ENCODE results near the gene PRR20G. TPM values are rescaled to one million over a fixed set of nuclear protein-coding genes. Genes with fewer than 3 reads are reported as not detected.

The PRR20G gene
- total RNA-seq, 2 experiments from 2014 or later = not detected

GRCh38 chr3:127261925-127262324 is 25.9 kb downstream of the PRR20G start:
- peaks cover 6% of the 10 kb centered on the region for H3K27me3 Mint-ChIP-seq
- no peak for DNase-seq
- no peak overlapping the region for H3K4me3 Mint-ChIP-seq
- H3K9me3 Mint-ChIP-seq = no peaks in the 10 kb centered on the region
- no peaks in the 10 kb centered on the region for H3K36me3 Mint-ChIP-seq
- no peaks in the 10 kb centered on the region for H3K4me1 Mint-ChIP-seq
- no peak overlapping the region for H3K27ac Mint-ChIP-seq

GRCh38 chr3:127260826-127261555 is 26.9 kb downstream of the PRR20G start:
- Mint-ChIP-seq H3K4me1 (no peaks in the 10 kb centered on the region), H3K27ac (no peak overlapping the region), H3K36me3 (no peaks in the 10 kb centered on the region), H3K4me3 (no peak overlapping the region), H3K27me3 (peaks cover 3% of the 10 kb centered on the region), H3K9me3 (no peaks in the 10 kb centered on the region)
- no peak for DNase-seq

GRCh38 chr3:127260416-127260815 is 27.4 kb downstream of the PRR20G start:
- DNase-seq = no peak
- Mint-ChIP-seq H3K27me3 (peaks cover 3% of the 10 kb centered on the region), H3K27ac (no peak overlapping the region), H3K4me3 (no peak overlapping the region), H3K4me1 (no peaks in the 10 kb centered on the region), H3K36me3 (no peaks in the 10 kb centered on the region), H3K9me3 (no peaks in the 10 kb centered on the region)

GRCh38 chr3:127259882-127260281 is 28.0 kb downstream of the PRR20G start:
- no peak overlapping the region for H3K4me3 Mint-ChIP-seq
- H3K36me3 Mint-ChIP-seq = no peaks in the 10 kb centered on the region
- no peak for DNase-seq
- no peaks in the 10 kb centered on the region for H3K4me1 Mint-ChIP-seq
- H3K9me3 Mint-ChIP-seq = no peaks in the 10 kb centered on the region
- peaks cover 3% of the 10 kb centered on the region for H3K27me3 Mint-ChIP-seq
- H3K27ac Mint-ChIP-seq = no peak overlapping the region

GRCh38 chr3:127258733-127259132 is 29.1 kb downstream of the PRR20G start:
- DNase-seq = no peak
- H3K36me3 Mint-ChIP-seq = no peaks in the 10 kb centered on the region
- H3K4me1 Mint-ChIP-seq = no peaks in the 10 kb centered on the region
- no peak overlapping the region for H3K4me3 Mint-ChIP-seq
- no peaks in the 10 kb centered on the region for H3K9me3 Mint-ChIP-seq
- H3K27me3 Mint-ChIP-seq = peaks cover 3% of the 10 kb centered on the region
- H3K27ac Mint-ChIP-seq = no peak overlapping the region

- Mint-ChIP-seq H3K4me1 (no peaks in the 10 kb centered on the region), H3K27me3 (peaks cover 3% of the 10 kb centered on the region), H3K9me3 (no peaks in the 10 kb centered on the region), H3K36me3 (no peaks in the 10 kb centered on the region), H3K27ac (no peak overlapping the region), H3K4me3 (no peak overlapping the region)
- DNase-seq = no peak
These were observed 30.5 kb downstream of the PRR20G start for GRCh38 chr3:127257351-127257750.

- no peak for DNase-seq
- H3K9me3 Mint-ChIP-seq = no peaks in the 10 kb centered on the region
- no peaks in the 10 kb centered on the region for H3K4me1 Mint-ChIP-seq
- H3K27ac Mint-ChIP-seq = no peak overlapping the region
- H3K4me3 Mint-ChIP-seq = no peak overlapping the region
- no peaks in the 10 kb centered on the region for H3K36me3 Mint-ChIP-seq
- peaks cover 3% of the 10 kb centered on the region for H3K27me3 Mint-ChIP-seq
These were observed 31.0 kb downstream of the PRR20G start for GRCh38 chr3:127256733-127257271.

- no peaks in the 10 kb centered on the region for H3K4me1 Mint-ChIP-seq
- no peak for DNase-seq
- H3K27me3 Mint-ChIP-seq = peaks cover under 1% of the 10 kb centered on the region
- H3K9me3 Mint-ChIP-seq = no peaks in the 10 kb centered on the region
- no peak overlapping the region for H3K4me3 Mint-ChIP-seq
- H3K36me3 Mint-ChIP-seq = no peaks in the 10 kb centered on the region
- no peak overlapping the region for H3K27ac Mint-ChIP-seq
These were observed 31.7 kb downstream of the PRR20G start for GRCh38 chr3:127256138-127256537.

- no peaks in the 10 kb centered on the region for H3K36me3 Mint-ChIP-seq
- no peaks in the 10 kb centered on the region for H3K4me1 Mint-ChIP-seq
- no peaks in the 10 kb centered on the region for H3K9me3 Mint-ChIP-seq
- H3K4me3 Mint-ChIP-seq = no peak overlapping the region
- DNase-seq = no peak
- no peak overlapping the region for H3K27ac Mint-ChIP-seq
- H3K27me3 Mint-ChIP-seq = no peaks in the 10 kb centered on the region
These were observed 32.3 kb downstream of the PRR20G start for GRCh38 chr3:127255516-127255915.

GRCh38 chr3:127254730-127255129 is 33.1 kb downstream of the PRR20G start:
- Mint-ChIP-seq H3K9me3 (peaks cover under 1% of the 10 kb centered on the region), H3K4me3 (no peak overlapping the region), H3K36me3 (no peaks in the 10 kb centered on the region), H3K27me3 (no peaks in the 10 kb centered on the region), H3K4me1 (no peaks in the 10 kb centered on the region), H3K27ac (no peak overlapping the region)
- no peak for DNase-seq

- Mint-ChIP-seq H3K4me1 (no peaks in the 10 kb centered on the region), H3K4me3 (no peak overlapping the region), H3K9me3 (peaks cover 2% of the 10 kb centered on the region), H3K36me3 (no peaks in the 10 kb centered on the region), H3K27me3 (no peaks in the 10 kb centered on the region), H3K27ac (no peak overlapping the region)
- no peak for DNase-seq
These were observed 33.7 kb downstream of the PRR20G start for GRCh38 chr3:127254033-127254644.

GRCh38 chr3:127253491-127253890 is 34.4 kb downstream of the PRR20G start:
- no peak for DNase-seq
- H3K27ac Mint-ChIP-seq = no peak overlapping the region
- H3K27me3 Mint-ChIP-seq = no peaks in the 10 kb centered on the region
- no peak overlapping the region for H3K4me3 Mint-ChIP-seq
- peaks cover 4% of the 10 kb centered on the region for H3K9me3 Mint-ChIP-seq
- H3K36me3 Mint-ChIP-seq = no peaks in the 10 kb centered on the region
- no peaks in the 10 kb centered on the region for H3K4me1 Mint-ChIP-seq

GRCh38 chr3:127252446-127252845 is 35.4 kb downstream of the PRR20G start:
- no peaks in the 10 kb centered on the region for H3K36me3 Mint-ChIP-seq
- H3K4me3 Mint-ChIP-seq = no peak overlapping the region
- H3K27me3 Mint-ChIP-seq = no peaks in the 10 kb centered on the region
- DNase-seq = no peak
- no peaks in the 10 kb centered on the region for H3K4me1 Mint-ChIP-seq
- no peak overlapping the region for H3K27ac Mint-ChIP-seq
- peaks cover 9% of the 10 kb centered on the region for H3K9me3 Mint-ChIP-seq

- no peak overlapping the region for H3K27ac Mint-ChIP-seq
- no peaks in the 10 kb centered on the region for H3K27me3 Mint-ChIP-seq
- no peak for DNase-seq
- H3K4me1 Mint-ChIP-seq = no peaks in the 10 kb centered on the region
- H3K4me3 Mint-ChIP-seq = no peak overlapping the region
- H3K9me3 Mint-ChIP-seq = peaks cover 28% of the 10 kb centered on the region
- H3K36me3 Mint-ChIP-seq = no peaks in the 10 kb centered on the region
These were observed 37.8 kb downstream of the PRR20G start for GRCh38 chr3:127250032-127250431.

- no peaks in the 10 kb centered on the region for H3K36me3 Mint-ChIP-seq
- peaks cover 37% of the 10 kb centered on the region for H3K9me3 Mint-ChIP-seq
- H3K27me3 Mint-ChIP-seq = peaks cover 3% of the 10 kb centered on the region
- no peak for DNase-seq
- no peak overlapping the region for H3K4me3 Mint-ChIP-seq
- H3K4me1 Mint-ChIP-seq = no peaks in the 10 kb centered on the region
- H3K27ac Mint-ChIP-seq = no peak overlapping the region
These were observed 40.6 kb downstream of the PRR20G start for GRCh38 chr3:127247292-127247691.

GRCh38 chr3:127238602-127239001 is 49.2 kb downstream of the PRR20G start:
- H3K4me1 Mint-ChIP-seq = no peaks in the 10 kb centered on the region
- peaks cover 5% of the 10 kb centered on the region for H3K36me3 Mint-ChIP-seq
- no peak overlapping the region for H3K27ac Mint-ChIP-seq
- peaks cover 10% of the 10 kb centered on the region for H3K9me3 Mint-ChIP-seq
- no peak for DNase-seq
- H3K4me3 Mint-ChIP-seq = no peak overlapping the region
- H3K27me3 Mint-ChIP-seq = peaks cover 4% of the 10 kb centered on the region

Measured in activated naive CD8-positive, alpha-beta T cell treated with anti-CD3 and anti-CD28 coated beads for 36 hours (primary cell).